Vagina (tissue), 2 donors: ENCODE results near the gene ZC3H4. TPM values are rescaled to one million over a fixed set of nuclear protein-coding genes. Genes with fewer than 3 reads are reported as not detected.

Experiments used
- DNase-seq, 2 donors: peaks; one replicate each; pipeline ENCODE4 v3.0.0-alpha.2; 2017; ENCODE audit errors: extremely low spot score in 2 of 2
- H3K27ac ChIP-seq: fragments of 200-600 bp; sonication (generic); one replicate; pipeline ENCODE4 v1.5.1; 2019
- H3K27me3 ChIP-seq: fragments of 200-600 bp; sonication (generic); one replicate; pipeline ENCODE4 v1.5.1; 2019
- H3K36me3 ChIP-seq, 2 donors: fragments of 200-600 bp; sonication (generic); one replicate each; pipeline ENCODE4 v1.5.1; 2017 to 2019
- H3K4me1 ChIP-seq: fragments of 200-600 bp; sonication (generic); one replicate; pipeline ENCODE4 v1.5.1; 2019
- H3K4me3 ChIP-seq, 2 donors: fragments of 200-600 bp; sonication (generic); 1 replicate in 1 of 2; 2 replicates in 1 of 2; pipeline ENCODE4 v1.5.1; 2016 to 2019
- H3K9me3 ChIP-seq: fragments of 200-600 bp; sonication (generic); one replicate; pipeline ENCODE4 v1.5.1; 2019
- POLR2A ChIP-seq, 2 donors: fragments of 450-650 bp; IDR thresholded peaks; one replicate each; pipeline ENCODE4 v1.6.1; 2017; ENCODE audit warnings: antibody characterized with exemption in 2 of 2, mild to moderate bottlenecking in 2 of 2, moderate library complexity in 2 of 2
- POLR2AphosphoS5 ChIP-seq, 2 donors: sonication (generic); formaldehyde crosslinking; IDR thresholded peaks; one replicate each; pipeline ENCODE4 v1.9.0; 2017; ENCODE audit warnings: antibody characterized with exemption in 2 of 2, mild to moderate bottlenecking in 2 of 2, low read depth in 1 of 2; ENCODE audit not compliant: insufficient read depth in 1 of 2
- intact Hi-C: fragments of 100-400 bp; cut with DNase I; formaldehyde crosslinking; loops from one replicate; pipeline ENCODE4 v1.15.1; 2023
- total RNA-seq: library from RNA; depleted of rRNA; stranded (reverse); fragments of >200 nt; gene quantifications from one replicate; pipeline ENCODE4 v1.2.3, GENCODE V29; 2016
- TF ChIP-seq, protein P1 (sequence below), 3 experiments: fragments of 450-650 bp in 2 of 3; fragments of 200-600 bp in 1 of 3; sonication (generic) in 1 of 3; IDR thresholded peaks; one replicate each; pipeline ENCODE4 v1.5.1; 2017 to 2019; ENCODE audit warnings: antibody characterized with exemption in 3 of 3, mild to moderate bottlenecking in 2 of 3, moderate library complexity in 2 of 3

ZC3H4 gene
- total RNA-seq, 1 donor from 2014 or later: 21.9 TPM

DNA sequence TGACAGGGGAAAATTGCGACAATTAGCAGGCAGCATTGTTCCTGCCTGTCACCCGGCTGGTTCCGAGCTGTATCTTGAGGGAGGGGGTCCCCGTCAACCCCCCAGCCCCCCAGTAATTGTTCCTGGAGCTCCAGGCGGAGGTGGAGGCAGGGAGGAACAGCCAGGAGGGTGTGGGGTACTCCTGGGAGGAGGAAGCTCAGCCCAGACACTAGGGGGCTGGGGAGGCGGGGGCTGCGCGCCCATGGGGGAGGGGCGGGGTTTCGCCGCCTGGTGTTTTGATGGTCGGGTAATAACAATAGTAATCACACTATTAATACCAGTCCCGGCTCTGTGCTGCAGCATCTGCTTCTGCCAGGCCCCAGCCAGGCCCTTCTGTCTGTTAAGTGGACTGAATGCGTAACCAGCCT, 85.4 kb downstream of the ZC3H4 start:
- H3K9me3 ChIP-seq: no peaks in the 10 kb centered on the region
- TF ChIP-seq POLR2A (IDR thresholded peaks at IDR 0.05) (no peak), POLR2AphosphoS5 (IDR thresholded peaks at IDR 0.05; ENCODE audit: insufficient read depth in 1 of 2, low read depth in 1 of 2) (no peak)
- TF ChIP-seq, protein P1, sequence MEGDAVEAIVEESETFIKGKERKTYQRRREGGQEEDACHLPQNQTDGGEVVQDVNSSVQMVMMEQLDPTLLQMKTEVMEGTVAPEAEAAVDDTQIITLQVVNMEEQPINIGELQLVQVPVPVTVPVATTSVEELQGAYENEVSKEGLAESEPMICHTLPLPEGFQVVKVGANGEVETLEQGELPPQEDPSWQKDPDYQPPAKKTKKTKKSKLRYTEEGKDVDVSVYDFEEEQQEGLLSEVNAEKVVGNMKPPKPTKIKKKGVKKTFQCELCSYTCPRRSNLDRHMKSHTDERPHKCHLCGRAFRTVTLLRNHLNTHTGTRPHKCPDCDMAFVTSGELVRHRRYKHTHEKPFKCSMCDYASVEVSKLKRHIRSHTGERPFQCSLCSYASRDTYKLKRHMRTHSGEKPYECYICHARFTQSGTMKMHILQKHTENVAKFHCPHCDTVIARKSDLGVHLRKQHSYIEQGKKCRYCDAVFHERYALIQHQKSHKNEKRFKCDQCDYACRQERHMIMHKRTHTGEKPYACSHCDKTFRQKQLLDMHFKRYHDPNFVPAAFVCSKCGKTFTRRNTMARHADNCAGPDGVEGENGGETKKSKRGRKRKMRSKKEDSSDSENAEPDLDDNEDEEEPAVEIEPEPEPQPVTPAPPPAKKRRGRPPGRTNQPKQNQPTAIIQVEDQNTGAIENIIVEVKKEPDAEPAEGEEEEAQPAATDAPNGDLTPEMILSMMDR (IDR thresholded peaks at IDR 0.05): no peak
- H3K4me1 ChIP-seq: no peaks in the 10 kb centered on the region
- H3K27me3 ChIP-seq: no peaks in the 10 kb centered on the region
- H3K4me3 ChIP-seq: no peak overlapping the region
- intact Hi-C loops: loop anchor here (5.0 kb wide), 1 partner anchor 1139 kb away; no protein-coding TSS in a partner anchor
- no peak for DNase-seq
- no peaks in the 10 kb centered on the region for H3K36me3 ChIP-seq
- H3K27ac ChIP-seq: no peak overlapping the region

DNA sequence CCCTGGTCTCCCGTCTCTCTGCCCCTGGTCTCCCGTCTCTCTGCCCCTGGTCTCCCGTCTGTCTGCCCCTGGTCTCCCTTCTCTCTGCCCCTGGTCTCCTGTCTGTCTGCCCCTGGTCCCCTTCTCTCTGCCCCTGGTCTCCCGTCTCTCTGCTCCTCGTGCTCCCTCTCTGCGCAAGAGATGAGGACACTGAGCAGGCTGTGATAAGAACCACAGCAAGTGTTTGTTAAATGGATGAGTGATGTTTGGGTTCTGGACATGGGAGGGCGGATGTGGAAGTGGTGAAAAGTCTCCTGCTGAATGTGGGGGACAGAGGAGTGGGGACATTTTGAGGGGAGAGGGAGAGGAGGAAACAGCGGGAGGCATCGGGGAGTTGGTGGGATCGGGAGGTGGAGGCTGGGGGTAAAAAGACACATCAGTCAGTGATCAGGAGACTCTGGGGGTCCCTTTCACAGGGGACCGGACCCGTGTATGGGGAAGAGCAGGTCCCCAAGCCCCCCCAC, 85.9 kb downstream of the ZC3H4 start:
- Histone ChIP-seq H3K36me3 (no peaks in the 10 kb centered on the region), H3K27ac (no peak overlapping the region), H3K4me3 (no peak overlapping the region), H3K27me3 (no peaks in the 10 kb centered on the region), H3K9me3 (no peaks in the 10 kb centered on the region), H3K4me1 (no peaks in the 10 kb centered on the region)
- intact Hi-C loops: loop anchor here (5.0 kb wide), 1 partner anchor 1140 kb away; no protein-coding TSS in a partner anchor
- DNase-seq: no peak
- TF ChIP-seq, protein P1 (IDR thresholded peaks at IDR 0.05): no peak
- TF ChIP-seq POLR2AphosphoS5 (IDR thresholded peaks at IDR 0.05; ENCODE audit: insufficient read depth in 1 of 2, low read depth in 1 of 2) (no peak), POLR2A (IDR thresholded peaks at IDR 0.05) (no peak)

DNA sequence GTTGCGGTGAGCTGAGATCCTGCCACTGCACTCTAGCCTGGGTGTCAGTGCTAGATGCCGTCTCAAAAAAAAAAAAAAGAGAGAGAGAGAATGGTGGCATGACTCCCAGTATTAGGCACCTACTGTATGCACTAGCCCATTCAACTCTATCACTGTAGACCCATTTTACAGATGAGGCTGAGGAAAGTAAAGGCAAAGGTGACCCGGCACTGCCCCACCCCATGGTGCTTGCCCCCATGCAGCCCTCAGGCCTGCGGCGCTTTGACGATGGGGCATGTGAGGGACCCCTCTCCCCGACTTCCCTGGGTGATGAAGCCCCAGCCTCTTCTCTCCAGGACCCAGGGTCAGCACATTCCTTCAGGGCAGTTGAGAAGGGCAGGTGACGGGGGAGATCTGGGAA, 86.7 kb downstream of the ZC3H4 start:
- H3K27ac ChIP-seq: no peak overlapping the region
- H3K4me3 ChIP-seq: no peak overlapping the region
- H3K9me3 ChIP-seq: no peaks in the 10 kb centered on the region
- no peak for DNase-seq
- no peaks in the 10 kb centered on the region for H3K36me3 ChIP-seq
- H3K27me3 ChIP-seq: peaks cover 1% of the 10 kb centered on the region
- TF ChIP-seq, protein P1 (IDR thresholded peaks at IDR 0.05): no peak
- TF ChIP-seq POLR2AphosphoS5 (IDR thresholded peaks at IDR 0.05; ENCODE audit: insufficient read depth in 1 of 2, low read depth in 1 of 2) (no peak), POLR2A (IDR thresholded peaks at IDR 0.05) (no peak)
- intact Hi-C loops: loop anchor here (5.0 kb wide), 1 partner anchor 1140 kb away; no protein-coding TSS in a partner anchor
- peaks cover 5% of the 10 kb centered on the region for H3K4me1 ChIP-seq

DNA sequence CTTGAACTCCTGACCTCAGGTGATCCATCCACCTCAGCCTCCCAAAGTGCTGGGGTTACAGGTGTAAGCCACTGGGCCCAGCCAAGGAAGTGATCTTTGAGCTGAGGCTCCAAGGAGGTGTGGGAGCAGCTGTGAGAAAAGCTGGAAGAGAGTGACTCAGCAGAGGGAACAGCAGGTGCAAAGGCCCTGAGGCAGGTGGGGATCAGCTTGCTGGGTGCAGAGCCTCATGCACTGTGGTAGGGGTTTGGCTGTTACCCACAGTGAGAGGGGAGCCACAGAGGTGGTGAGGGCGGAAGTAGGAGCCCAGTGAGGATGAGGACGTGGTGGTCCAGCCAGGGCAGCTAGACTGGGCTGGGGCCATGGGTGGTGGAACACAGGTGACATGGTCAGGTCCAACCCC, 87.4 kb downstream of the ZC3H4 start:
- intact Hi-C loops: loop anchor here (5.0 kb wide), 1 partner anchor 1141 kb away; no protein-coding TSS in a partner anchor
- no peaks in the 10 kb centered on the region for H3K36me3 ChIP-seq
- TF ChIP-seq POLR2A (IDR thresholded peaks at IDR 0.05) (no peak), POLR2AphosphoS5 (IDR thresholded peaks at IDR 0.05; ENCODE audit: insufficient read depth in 1 of 2, low read depth in 1 of 2) (no peak)
- TF ChIP-seq, protein P1 (IDR thresholded peaks at IDR 0.05): no peak
- no peaks in the 10 kb centered on the region for H3K9me3 ChIP-seq
- no peak overlapping the region for H3K4me3 ChIP-seq
- H3K27ac ChIP-seq: no peak overlapping the region
- peaks cover 12% of the 10 kb centered on the region for H3K4me1 ChIP-seq
- H3K27me3 ChIP-seq: peaks cover 9% of the 10 kb centered on the region
- DNase-seq: no peak

DNA sequence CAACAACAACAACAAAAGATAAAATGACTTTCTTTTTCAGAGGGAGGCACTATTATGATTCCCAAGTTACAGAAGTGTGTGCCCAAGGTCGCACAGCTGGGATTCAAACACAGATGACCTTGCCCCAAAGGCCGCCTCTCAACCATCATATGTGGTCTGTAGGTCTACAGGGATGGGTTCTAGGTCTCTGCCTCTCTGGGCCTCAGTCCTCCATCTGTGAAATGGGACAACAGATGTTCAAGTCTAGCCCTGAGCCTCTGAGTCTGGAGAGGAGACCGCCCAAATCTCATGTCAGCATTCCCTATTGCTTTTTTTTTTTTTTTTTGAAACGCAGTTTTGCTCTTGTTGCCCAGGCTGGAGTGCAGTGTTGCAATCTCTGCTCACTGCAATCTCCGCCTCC, 89.1 kb downstream of the ZC3H4 start:
- TF ChIP-seq POLR2A (IDR thresholded peaks at IDR 0.05) (no peak), POLR2AphosphoS5 (IDR thresholded peaks at IDR 0.05; ENCODE audit: insufficient read depth in 1 of 2, low read depth in 1 of 2) (no peak)
- TF ChIP-seq, protein P1 (IDR thresholded peaks at IDR 0.05): no peak
- Histone ChIP-seq H3K9me3 (no peaks in the 10 kb centered on the region), H3K36me3 (no peaks in the 10 kb centered on the region), H3K4me1 (peaks cover 26% of the 10 kb centered on the region), H3K27me3 (peaks cover 12% of the 10 kb centered on the region), H3K27ac (no peak overlapping the region), H3K4me3 (no peak overlapping the region)
- intact Hi-C loops: no loop called here
- DNase-seq: no peak
